Activated CD4-positive, alpha-beta T cell treated with anti-CD3 and anti-CD28 coated beads, Interleukin-2, amount 50 U/mL, for 1 hour (primary cell): ENCODE results near the gene CDC14A.

Source experiments
- DNase-seq: peaks from one replicate; pipeline ENCODE4 v3.0.0-alpha.2; 2020

The CDC14A gene

GRCh38 chr1:100411019-100411418, 58.7 kb downstream of the CDC14A start:
- DNase-seq: no peak

DNA sequence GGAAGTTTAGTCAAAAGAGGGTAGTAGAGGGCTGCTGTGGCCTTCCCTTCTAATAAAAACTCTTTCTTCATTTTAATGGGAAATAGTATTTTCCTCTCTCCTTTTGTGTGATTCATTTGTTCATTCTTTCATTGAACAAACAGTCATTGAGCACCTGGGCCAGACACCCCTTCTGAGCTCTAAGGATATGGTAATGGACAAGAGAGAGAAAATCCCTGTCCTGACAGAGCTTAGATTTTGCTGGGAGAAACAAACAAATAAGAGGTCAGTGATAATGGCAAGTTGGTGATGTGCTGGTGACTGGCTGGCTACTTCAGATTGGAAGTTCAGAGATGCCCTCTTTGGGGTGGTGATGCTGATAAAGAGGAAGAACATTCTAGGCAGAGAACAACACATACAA, 59.3 kb downstream of the CDC14A start:
- DNase-seq: no peak

GRCh38 chr1:100413035-100413434, 60.7 kb downstream of the CDC14A start:
- no peak for DNase-seq

GRCh38 chr1:100414693-100415497, 62.6 kb downstream of the CDC14A start:
- no peak for DNase-seq

DNA sequence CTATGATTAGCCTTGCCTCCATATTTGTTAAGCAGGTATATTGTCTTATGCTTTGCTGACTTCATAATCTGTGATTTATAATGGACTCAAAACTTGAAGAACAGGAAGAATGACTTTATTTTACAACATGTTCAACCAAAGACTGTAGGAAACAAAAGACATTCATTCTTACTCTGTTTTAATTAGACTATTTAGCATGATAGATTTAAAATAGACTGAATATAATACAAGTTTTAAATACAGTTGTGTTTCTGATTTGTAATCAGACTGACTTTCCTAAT, 63.1 kb downstream of the CDC14A start:
- no peak for DNase-seq

DNA sequence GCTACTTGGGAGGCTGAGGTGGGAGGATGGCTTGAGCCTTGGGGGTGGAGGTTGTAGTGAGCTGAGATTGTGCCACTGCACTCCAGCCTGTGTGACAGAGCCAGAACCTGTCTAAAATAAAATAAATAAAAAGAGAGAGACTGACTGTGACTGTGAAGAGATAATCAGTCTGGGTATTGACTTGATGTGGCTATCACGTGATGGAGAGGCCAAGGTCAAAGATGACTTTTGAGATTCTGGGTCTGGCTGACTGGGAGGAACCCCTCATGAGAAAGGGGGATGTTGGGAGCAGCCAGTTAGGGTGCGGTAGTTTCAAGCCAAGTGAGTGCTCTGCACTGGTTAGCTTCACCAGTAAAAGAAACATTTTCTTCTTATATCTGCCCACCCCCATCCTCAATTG, 66.8 kb downstream of the CDC14A start:
- no peak for DNase-seq

- no peak for DNase-seq
Measured at GRCh38 chr1:100422065-100422464, 69.8 kb downstream of the CDC14A start.

DNA sequence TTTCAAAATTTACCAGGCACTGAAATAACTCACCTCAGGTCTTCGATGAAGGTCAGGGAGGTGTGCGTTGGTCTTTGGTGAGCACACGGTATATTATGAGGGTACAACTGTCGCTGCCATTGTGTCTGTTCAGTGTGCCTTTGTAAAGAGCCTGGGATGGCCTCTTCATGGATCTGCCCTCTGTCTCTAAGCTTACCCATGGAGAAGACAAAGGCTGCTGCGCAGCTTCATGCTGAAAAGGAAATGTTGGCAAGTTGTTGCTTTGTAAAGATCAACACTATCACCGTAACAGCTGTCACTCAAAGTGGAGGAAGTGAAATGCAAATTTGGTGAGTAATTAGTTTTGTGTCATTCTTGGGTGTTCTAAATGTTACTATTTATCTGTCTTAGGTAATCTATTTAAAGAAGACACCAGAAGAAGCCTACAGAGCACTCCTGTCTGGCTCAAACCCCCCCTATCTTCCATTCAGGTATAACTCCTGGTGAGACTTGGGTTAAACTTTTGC, 71.6 kb downstream of the CDC14A start:
- DNase-seq: no peak

DNA sequence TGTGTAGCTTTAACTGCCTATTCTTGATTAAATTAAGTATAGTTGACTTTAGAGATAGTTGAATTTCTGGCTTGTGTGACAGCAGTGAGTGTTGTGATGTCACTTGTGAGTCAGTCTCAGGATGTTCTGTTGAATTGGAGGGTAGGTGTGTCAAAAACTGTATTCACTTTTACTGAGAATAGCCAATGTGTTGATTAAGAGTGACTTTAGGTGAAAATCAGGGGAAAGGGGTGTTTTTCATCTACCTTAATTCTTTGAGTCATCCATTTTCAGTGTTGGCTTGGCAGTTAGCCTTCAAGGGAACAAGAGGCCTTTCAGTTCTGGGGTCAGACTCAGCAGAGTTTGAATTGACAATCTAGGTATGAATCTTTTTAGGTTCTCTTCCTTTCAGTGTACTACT, 75.9 kb downstream of the CDC14A start:
- DNase-seq: no peak

DNA sequence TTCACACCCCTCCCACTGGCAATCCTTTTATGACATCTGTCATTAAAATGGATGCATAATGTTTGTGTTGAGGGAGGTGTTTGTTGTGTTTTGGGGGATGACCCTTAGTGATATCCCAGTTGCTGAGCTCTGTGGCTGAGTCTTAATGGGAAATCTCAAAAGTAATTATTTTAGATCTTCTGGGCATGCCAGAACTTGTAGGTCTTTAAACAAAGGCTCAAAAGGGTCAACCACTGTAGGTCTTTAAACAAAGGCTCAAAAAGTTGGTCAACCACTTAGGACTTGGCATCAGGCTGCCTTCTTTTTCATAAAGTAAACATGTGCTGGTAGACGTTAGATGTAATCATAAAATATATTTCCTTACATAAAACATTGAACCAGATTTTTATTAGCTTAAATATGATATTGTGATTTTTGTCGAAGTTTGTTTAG, 78.0 kb downstream of the CDC14A start:
- no peak for DNase-seq

DNA sequence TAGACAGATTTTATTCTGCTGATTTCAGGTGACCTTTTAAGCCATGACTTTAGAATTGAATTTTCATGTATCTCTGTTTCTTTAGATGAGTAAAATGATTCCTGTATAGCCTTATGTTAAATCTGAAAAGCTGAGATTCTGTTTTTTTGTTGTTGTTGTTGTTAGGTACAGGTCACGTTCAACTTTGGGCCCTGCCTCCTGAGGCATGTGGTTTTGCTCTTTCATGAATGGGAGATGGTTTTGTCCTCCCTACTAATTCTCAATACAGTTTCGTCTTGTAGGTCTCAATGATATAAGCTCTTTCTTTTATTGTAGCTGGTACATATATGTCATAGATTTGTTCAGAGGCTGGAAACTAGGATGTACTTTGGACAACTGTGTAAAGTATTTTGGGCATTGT, 79.6 kb downstream of the CDC14A start:
- DNase-seq: no peak

DNA sequence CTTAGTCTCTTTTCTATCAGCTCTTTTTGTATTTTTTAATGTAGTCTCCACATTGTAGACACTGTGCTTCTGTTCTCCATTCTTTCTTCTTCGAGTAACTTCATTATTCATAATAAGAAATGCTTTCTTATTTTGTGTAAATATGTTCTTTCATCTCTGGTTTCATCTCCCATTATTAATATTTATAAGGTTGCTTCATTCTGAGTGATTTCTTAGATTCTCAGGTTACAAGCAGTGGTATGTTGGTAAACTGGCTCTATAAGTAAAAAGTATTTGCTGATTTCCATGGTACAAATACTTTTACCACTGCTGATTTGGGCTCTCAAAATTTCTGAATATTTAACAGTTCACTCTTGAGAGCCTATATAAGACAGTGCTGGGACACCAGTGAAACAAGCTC, 81.3 kb downstream of the CDC14A start:
- no peak for DNase-seq

- DNase-seq: no peak
Measured at GRCh38 chr1:100434831-100435230, 82.5 kb downstream of the CDC14A start.

- no peak for DNase-seq
Measured at GRCh38 chr1:100438375-100438774, 86.1 kb downstream of the CDC14A start.

DNA sequence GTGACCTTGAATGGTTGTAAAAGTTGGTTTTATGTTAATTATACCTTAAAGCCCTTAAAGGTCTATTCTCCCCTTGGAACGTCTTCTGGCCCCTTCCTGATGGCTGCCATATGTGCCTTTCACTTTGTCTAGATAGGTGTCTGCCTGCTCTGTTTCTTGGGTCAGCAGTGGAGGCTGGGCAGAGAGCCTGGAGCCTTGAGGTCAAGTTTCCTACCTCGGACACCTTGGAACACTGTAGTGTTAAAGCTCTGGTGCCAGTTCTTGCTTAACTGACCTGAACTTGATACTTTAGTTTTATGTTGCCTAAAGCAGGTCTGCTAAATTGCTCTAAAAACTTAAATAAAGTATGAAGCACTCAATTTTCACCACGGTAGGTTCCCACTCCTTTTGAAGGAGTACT, 86.5 kb downstream of the CDC14A start:
- no peak for DNase-seq

GRCh38 chr1:100440075-100440809, 87.9 kb downstream of the CDC14A start:
- DNase-seq: peak; percentile 70

- no peak for DNase-seq
Measured at GRCh38 chr1:100441146-100441545, 88.8 kb downstream of the CDC14A start.

- DNase-seq: no peak
Measured at GRCh38 chr1:100441651-100442050, 89.3 kb downstream of the CDC14A start.

GRCh38 chr1:100443811-100444571, 91.7 kb downstream of the CDC14A start:
- DNase-seq: no peak

DNA sequence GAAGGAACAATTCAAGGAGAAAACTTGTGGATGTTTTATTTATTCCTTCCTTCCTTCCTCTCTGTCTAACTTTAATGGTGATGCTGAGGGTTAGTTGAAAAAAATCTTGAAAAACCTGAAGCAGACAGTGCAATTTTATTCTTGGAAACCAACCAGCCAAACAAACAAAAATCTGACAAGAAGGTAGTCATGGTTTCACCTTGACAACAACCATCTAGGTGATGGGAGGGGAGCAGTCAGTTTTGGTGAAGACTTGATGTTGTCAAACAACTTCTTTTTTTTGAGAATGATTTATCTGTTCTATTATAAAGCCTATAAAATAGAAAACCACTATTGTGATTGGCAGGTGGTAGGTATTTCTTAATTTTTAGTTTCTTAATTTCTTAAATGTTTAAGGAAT, 93.3 kb downstream of the CDC14A start:
- no peak for DNase-seq

GRCh38 chr1:100448366-100448765, 96.1 kb downstream of the CDC14A start:
- DNase-seq: no peak

- no peak for DNase-seq
Measured at GRCh38 chr1:100449477-100449876, 97.2 kb downstream of the CDC14A start.

GRCh38 chr1:100452641-100453040, 100.3 kb downstream of the CDC14A start:
- no peak for DNase-seq
